SK-MEL-5 (cell line): Measurements from ENCODE around the gene AATK. TPM values are rescaled to one million over a fixed set of nuclear protein-coding genes. Genes with fewer than 3 reads are reported as not detected.
A peak's percentile ranks its signal among the peaks of the same experiment; 100 is the strongest.
"Not testable (repeated sequence)": the region's sequence is repeated elsewhere in the genome, so short reads cannot be mapped to it uniquely, and the experiment has no call there.

Source experiments
- DNase-seq: peaks from one replicate; pipeline ENCODE4 v3.0.0-alpha.2; 2016; ENCODE audit warnings: low read depth, low spot score
- in situ Hi-C: cut with HindIII; loops from 2 replicates; pipeline ENCODE4 v1.10.0; 2016; ENCODE audit warnings: low sequenced_read_pairs, high pct_unique_total_duplicates, low pct_unique_long_range_greater_than_20kb
- total RNA-seq: library from RNA; depleted of rRNA; stranded (reverse); fragments of >200 nt; shearing (Covaris generic); gene quantifications from 2 replicates; pipeline ENCODE4 v1.2.3, GENCODE V29; 2014

AATK gene
- total RNA-seq, 1 experiment from 2014 or later = 6.9 TPM

DNA sequence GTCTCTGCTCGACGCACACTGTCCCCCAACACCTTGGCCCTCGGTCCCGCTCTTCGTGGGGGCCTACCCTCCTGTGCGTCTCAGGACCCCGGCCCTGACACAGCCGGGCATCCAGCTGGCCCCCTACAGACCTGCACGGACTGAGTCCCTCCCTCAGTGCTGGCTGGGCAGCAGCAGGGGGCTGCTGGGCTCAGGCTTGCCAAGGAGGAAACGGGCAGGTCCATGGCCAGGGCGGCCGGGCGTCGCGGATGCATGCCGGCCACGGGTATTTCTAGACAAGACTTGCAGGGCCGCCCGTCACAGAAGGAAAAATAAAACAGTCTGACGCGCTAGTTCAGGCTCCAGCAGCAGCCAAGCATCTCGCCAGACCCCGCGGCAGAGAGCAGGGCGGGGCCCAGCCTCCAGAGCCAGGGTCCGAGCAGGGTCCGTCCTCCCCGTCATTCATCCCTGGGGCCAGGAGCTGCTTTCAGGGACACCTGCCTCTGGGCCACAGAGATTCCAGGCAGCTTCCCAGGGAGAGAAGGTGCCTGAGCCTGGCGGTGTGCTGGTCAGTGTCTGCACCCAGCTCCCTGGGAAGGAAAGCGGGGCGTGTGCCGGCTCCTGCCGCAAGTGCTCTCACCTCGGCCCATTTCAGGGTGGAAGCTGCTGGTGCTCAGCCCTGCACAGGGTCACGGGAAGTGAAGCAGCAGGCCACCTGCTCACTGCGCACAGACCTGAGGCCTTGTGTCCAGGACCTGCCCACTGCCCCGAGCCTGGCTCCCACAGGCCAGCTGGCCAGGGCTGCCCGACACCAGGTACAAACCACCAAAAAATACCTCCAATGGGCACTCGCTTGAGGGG, 8.0 kb downstream of the AATK start:
- in situ Hi-C loops = no loop called here
- DNase-seq = no peak

DNA sequence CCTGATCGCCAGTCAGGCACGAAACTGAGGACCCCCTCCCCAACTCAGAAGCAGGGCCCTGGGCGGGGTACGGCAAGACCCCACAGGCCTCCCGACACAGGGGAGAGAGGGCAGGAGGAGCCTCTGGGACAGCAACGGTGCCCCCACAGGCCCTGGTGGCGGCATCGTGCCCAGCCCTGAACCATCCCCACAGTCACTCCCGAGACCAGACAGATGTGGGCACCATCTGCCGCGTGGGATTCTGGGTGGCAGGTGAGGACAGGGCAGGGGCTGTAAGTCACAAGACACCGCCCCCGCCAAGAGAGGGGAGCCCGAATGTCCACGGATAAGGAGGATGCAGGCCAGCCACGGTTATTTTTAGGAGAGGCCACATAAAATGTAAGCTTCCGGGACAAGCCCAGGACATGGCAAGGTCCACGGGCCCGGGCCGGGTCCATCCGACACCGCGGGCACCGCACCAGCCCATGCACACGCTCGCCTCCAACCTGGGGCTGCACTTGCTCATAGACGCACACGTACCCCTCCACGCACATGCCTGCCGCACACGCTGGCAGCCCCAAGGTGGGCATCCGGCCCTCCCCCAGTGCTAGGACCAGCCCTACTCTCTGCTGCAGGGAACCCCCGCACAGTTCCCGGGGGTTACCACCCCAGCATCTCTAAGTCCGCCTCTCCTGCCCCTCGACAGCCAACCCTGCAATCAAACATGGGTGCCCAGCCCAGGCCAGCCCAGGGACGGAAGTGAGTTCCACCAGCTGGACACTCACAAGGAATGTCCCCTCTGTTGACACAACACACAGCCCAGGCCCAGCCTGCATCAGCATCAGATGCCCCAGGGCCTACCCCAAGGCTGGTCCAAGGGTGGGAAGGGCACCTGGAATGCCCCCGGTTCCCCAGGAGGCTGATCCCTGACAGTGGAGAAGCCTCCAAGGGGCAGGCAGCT, 8.9 kb downstream of the AATK start:
- in situ Hi-C loops = no loop called here
- DNase-seq = no peak

DNA sequence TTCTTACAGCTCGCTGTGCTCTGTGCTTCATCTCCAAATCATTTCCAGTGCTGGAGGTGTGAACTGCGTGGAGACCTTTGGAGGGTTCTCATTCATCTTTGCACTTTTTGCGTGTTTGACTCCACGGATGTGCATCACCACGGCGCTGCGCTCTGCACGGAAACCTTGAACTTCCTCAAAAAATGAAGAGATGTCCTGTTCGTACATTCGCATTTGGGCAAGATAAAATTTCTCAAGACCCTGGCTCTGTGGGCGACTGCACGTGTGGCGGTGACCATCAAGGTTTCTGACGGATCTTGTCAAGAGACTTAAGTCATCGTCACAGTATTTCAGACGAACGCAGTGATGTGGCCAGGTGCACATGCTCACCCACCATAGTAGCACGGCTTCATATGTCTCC, 11.1 kb downstream of the AATK start:
- in situ Hi-C loops = no loop called here
- DNase-seq = no peak

DNA sequence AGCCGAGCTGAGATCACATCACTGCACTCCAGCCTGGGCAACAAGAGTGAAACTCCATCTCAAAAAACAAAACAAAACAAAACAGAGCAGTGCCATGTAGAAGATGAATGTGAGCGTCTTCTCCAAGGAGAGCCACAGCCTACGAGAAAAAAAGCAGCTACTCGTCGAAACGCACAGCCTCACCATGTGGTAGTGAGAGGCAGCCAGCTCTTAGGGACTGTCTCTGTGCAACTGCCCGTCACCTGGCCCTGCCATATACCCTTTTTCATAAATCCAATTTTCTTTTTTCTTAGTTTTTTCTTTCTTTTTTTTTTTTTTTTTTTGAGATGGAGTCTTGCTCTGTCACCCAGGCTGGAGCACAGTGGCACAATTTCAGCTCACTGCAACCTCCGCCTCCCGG, 12.0 kb downstream of the AATK start:
- DNase-seq, in situ Hi-C loops: not testable (repeated sequence)

DNA sequence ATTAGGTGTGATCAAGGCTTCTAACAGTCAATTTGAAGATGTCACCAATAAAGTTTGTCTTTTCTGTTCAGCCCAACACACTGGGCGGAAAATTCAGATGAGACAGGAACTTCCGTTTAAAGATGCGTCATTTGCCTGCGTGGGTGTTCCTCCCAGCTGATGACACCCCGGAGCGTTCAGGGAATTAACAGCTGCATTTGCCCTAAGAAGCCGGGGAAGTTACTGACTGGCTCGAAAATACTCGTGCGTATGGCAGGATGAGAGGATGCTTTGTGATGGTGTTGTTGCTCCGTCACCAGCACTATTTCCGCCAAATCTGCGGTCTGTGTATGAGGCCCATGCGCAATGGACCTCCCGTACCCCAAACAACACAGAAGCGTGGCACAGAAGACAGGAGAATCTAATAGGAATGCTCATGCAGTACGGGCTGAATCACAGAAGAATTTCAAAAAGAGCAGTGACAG, 12.6 kb downstream of the AATK start:
- in situ Hi-C loops = no loop called here
- DNase-seq = peak; percentile 100

DNA sequence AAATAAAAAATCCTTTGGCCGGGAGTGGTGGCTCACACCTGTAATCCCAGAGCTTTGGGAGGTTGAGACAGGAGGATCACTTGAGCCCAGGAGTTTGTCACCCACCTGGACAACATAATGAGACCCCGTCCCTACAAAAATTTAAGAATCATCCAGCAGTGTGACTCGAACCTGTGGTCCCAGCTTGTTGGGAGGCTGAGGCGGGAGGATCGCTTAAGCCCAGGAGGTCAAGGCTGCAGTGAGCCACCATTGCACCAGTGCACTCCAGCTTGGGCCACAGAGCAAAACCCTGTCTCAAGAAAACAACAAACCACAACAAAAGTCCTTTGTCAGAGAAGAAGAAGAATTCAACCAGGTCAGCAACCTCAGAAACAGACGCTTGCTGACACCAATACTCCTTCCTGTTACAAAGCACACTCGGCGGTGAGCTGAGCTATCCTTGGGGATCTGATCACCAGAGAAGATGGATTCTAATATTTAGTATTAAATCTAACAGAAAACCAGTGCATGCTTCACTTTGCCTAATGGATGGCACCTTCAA, 13.7 kb downstream of the AATK start:
- in situ Hi-C loops = no loop called here

DNA sequence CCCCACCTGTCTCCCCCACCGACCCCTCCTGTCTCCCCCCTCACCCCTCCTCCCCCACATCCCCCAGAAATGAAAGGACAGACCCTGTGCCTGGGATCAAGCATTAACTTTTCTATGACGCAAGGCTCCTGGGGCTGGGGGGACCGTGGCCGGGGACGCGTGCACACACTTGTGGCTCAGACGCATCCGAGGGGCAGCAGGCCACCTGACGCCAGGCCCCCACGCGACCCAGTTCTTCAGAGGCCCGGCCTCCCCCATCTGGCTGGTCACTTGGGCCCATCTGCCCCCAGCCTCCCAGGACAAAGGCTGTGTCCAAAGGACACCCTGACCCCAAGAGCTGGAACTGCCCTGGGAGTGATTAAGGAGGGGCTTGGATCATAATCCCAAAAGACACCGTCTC, 14.7 kb downstream of the AATK start:
- in situ Hi-C loops = no loop called here
- DNase-seq = no peak

More for the DNA sequence above, 13.7 kb downstream of the AATK start:
- DNase-seq = peak; percentile 86

DNA sequence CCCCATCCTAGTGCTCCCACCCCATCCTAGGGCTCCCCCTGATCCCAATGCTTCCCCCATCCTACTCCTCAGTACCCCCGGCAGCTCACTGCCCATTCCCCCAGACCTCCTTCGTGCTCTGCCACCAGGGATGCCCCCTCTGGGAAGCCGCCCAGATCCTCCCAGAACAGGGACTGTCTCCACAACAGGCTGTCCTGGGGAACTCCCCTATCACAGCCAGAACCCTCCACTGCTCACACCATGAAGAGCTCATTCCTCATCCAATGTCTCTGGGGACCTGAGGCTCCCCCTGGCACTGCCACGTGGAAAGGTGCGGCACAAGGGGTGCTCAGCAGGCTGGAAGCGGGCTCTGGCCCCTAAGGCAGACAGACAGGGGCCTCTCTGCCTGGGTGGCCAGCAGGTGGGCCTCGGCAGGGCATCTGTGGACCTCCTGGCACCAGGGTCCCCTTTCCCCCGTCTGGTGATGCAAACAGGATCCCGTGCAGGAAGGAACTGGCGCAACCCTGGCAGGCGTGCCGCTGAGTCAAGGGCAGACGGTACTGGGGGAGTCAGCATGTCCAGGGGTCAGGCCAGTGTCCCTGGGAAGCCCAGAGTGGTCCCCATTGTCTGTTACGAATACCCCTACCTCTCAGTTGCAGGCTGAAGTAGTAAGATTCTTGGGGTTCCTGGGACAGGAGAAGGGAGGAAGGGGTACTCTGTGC, 15.5 kb downstream of the AATK start:
- in situ Hi-C loops = no loop called here
- DNase-seq = no peak

DNA sequence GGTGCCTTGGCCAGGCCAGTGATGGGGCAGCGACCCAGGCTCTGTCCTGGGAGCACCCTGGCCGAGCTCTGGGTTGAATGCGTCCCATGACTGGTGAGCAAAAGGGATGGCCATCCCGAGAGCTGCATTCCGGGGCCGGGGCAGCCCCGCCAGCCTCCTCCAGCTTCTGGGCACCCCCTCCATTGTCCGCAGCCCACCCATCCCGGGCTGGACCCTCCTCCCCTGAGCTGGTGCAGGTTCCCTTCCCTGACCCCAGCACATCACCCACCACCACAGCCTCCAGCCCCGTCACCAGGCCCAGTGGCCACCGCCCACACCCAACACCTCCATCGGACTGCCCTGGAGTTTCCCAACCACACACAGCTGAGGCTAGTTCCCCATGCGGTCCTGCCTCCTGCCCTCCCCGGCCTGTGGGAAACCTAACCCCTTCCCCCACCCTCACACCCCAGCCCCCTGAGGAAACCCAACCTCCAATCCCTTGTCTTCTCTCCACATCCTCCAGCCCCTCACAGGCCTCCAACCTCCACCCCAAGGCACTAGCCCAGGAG, 17.0 kb downstream of the AATK start:
- in situ Hi-C loops = no loop called here

DNA sequence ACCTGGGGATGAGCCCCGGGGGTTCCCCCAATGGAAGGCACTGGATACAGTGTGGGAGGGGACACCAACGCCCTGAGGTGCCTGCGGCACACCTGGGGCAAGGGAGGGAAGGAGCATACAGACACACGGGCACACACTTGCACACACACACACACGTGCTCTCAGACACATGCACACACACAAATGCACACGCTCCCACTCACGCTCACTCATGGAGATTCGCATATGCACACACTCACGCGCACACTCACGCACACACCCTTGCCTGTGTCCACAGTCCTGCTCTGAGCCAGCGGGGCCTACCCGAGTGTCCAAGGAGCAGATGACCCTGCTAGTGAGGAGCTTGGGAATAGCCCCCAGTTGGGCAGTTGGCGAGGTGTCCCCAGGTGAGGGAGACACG, 17.4 kb downstream of the AATK start:
- DNase-seq = no peak
- in situ Hi-C loops = no loop called here

More for the DNA sequence above, 17.0 kb downstream of the AATK start:
- no peak for DNase-seq

DNA sequence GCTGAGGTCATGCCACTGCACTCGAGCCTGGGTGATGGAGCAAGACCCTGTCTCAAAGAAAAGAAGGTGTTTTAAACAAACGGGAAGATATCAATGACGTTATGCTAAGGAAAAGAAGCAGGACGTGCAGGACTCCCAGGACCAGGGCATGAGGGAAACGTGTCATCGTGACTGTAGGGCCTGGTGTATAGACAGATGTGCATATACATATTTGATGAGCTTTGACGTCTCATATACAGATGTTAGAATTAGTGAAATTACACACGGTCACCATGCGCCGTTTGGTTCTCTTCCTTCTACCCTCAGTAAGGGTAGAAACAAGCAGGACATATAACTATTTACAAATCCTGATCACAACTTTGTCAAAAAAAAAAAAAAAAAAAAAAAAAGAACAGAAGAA, 18.3 kb downstream of the AATK start:
- DNase-seq = no peak
- in situ Hi-C loops = no loop called here

DNA sequence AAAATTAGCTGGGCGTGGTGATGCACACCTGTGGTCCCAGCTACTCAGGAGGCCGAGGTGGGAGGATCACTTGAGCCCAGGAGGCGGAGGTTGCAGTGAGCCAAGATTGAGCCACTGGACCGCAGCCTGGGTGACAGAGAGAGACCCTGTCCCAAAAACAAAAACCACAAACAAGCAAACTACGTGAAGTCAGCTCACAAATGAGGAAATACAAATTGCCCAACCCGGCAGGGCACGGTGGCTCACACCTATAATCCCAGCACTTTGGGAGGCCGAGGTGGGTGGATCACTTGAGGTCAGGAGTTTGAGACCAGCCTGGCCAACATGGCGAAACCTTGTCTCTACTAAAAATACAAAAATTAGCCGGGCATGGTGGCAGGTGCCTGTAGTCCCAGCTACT, 19.8 kb downstream of the AATK start:
- in situ Hi-C loops, DNase-seq: not testable (repeated sequence)

DNA sequence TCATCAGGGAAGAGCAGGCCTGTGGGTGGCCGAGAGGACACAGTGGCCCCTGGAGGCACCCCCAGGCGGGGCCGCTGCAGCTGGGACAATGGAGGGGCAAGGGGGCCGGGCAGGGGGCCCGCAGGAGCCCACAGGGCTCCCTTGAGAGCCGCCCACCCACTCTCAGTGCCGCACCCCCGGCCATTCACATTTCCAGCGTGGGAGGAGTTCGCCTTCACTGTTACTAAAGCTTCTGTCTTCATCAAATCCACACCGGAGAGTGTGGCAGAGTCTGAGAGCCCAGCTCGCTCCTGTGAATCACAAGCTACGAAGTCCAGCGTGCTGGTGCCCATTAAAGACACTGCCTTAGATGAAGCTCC, 21.6 kb downstream of the AATK start:
- no peak for DNase-seq
- in situ Hi-C loops = no loop called here

DNA sequence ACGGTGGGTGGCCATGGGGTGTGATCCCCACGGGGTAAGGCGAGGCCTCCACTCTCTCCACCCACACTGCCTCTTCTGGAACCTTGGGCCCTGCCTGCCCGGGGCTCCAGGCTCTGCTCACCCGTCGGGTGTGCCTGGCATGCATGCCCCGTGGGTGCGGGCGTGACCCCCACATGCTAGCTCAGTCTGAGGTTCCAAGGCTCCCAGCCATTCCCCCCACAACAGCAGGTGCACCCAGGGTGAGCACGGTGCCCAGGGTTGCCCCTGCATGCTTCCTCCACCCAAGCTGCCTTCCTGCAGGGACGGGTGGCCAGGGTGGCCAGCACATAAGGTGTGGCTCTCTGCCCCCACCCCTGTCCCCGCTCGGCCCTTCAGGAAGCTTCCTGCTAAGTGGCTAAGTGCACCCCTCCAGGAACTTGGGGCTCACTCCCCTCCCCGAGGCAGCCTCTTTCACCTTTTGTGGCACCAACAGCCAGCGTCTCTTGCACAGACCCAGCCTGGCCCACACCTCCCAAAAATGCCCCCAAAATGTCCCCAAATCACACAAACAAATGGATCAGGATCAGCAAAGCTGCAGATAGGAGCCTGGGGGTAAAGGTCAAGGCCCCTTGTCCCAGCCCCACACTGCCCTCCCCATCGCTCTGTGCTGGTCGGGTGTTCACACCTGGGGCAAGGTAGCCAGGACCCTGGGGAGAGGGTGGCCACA, 22.2 kb downstream of the AATK start:
- in situ Hi-C loops = no loop called here
- DNase-seq = no peak

DNA sequence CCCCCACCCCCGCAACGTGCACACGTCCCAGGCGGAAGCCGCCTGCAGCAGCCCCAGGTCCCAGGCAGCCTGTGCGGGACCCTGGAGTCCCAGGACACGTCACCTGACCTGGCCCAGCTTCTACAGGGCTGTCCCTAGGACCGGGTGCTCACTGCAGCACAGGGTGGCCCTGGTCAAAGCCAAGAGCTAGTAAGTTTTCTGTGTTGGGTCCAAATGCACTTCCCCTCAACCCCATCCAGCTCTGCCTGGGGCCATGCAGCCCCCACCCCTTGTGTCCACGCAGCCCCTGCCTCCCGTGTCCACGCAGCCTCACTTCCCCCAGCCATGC, 22.9 kb downstream of the AATK start:
- in situ Hi-C loops = no loop called here

DNA sequence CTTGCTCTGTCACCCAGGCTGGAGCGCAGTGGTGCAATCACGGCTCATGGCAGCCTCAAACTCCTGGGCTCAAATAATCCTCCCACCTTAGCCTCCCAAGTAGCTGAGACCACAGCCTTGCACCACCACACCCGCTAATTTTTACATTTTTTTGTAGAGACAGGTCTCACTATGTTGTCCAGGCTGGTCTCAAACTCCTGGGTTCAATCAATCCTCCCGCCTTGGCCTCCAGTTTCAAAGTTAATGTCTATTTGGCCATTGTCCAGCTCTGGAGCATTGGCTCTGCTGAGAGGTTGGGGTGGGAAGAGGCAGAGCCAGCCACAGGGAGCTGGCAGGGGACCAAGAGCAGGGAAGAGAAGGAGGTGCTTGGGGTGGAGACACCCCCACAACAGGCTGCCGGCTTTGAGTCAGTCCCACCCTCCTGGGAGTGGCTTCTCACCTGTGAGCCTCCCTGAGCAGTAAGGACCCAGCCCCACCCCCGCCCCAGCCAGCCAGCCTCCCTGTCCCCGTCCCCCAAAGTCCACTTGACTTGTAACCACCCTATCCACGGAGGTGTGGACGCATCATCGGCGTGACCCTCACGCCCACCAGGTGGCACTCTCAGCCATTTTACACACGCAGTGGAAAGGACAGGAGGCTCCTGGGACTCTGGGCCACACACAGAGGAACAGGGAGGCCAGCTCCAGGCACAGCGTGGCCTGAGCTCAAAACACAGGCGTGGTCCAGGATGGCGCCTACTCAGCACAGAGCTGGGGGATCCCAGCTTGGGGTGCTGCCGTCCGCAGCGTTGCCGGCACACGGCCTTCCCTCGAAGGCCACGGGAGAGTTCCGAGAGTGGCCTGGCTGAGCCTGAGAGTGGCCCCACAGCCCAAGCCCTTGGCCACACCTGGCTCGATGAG, 23.5 kb downstream of the AATK start:
- peak; percentile 96 for DNase-seq
- in situ Hi-C loops = no loop called here

More for the DNA sequence above, 22.9 kb downstream of the AATK start:
- DNase-seq = no peak
